SH-SY5Y (cell line): ENCODE data around the gene DIPK1B.

Experiments used
- GATA2 ChIP-seq: IDR thresholded peaks from 2 replicates; pipeline ENCODE4 v1.6.1; 2011; ENCODE audit warnings: mild to moderate bottlenecking, low read depth, low read length
- GATA3 ChIP-seq: IDR thresholded peaks from 2 replicates; pipeline ENCODE4 v1.6.1; 2011; ENCODE audit warnings: low read depth, mild to moderate bottlenecking, low read length, moderate library complexity

The DIPK1B gene

DNA sequence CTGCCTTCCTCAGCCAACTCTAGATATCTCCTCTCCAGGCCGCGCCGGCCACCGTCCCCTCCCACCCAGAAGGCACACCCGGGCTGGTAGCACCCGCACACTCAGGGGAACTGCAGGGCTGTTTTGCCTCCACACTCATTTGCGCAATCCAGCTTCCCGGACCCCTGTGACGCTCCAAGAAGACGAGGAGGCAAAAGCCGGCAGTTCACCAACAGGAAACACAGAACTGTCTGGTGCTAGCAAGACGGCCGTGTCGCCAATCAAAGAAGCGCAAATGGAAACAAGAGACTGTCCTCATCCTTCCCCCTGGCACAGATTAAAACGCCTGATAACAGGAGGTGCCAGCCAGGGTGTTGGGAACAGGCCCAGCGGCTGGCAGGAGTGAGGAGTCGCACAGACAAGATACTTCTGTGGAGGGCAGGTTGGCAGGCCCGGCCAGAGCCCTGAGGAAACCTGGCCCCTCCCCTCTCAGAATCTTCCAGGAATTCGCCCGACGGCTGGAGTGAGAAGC, 32.9 kb upstream of the DIPK1B start:
- no peak for TF ChIP-seq GATA3
- TF ChIP-seq GATA2, result peak; percentile 72

DNA sequence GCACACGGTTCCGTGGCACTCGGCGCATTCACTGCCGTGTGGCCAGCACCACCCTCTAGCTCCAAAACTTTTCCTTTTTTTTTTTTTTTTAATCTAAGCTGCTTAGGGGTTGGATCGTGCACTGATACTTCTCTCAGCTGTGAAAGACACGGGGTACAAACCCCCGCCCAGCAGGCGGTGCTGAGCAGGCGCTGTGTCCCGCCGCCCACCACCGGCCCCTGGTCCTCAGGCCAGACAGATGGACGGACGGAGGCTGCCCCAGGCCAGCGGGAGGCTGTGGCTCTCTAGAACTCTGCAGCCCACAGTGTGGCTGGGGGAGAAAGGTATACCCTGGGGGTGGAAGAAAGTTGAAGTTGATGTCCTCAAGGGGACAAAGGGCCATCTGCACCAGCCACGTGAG, 31.3 kb upstream of the DIPK1B start:
- TF ChIP-seq GATA2, result no peak
- TF ChIP-seq GATA3, result no peak

DNA sequence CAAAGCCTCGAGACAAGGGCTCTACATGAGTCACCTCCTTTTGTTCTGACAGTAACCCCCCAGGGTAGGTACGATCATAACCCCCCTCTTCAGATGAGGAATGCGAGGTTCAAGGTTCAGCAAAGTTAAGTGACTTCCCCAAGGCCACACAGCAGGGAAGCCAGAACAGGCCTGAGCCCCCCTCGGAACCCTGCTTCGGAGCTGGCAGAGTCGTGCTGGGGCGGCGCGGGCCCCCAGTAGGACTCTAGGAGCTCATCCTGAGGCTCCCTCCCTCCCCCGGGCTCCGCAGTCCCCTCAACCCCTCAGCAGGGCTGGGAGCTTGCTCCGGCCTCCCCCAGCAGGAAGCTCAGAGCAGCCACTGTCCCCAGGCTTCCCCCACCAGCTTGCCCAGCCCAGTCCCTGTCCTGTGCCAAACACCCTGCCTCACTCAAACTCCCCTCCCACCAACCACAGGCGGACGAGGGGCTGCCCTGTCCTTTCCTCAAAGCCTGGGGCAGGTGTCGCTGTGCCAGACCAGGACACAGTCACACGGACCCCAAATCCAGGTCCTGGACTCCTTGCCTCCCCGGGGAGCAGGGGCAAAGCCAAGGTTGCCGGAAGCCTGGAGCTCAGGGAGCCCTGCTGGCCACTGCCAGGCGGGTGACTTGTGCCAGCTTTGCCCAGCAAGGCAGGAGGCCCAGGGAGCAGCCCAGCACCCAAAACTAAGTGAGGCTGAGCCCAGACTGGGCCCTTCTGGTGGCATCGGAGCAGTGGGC, 30.2 kb upstream of the DIPK1B start:
- TF ChIP-seq GATA3 (no peak), GATA2 (no peak)

DNA sequence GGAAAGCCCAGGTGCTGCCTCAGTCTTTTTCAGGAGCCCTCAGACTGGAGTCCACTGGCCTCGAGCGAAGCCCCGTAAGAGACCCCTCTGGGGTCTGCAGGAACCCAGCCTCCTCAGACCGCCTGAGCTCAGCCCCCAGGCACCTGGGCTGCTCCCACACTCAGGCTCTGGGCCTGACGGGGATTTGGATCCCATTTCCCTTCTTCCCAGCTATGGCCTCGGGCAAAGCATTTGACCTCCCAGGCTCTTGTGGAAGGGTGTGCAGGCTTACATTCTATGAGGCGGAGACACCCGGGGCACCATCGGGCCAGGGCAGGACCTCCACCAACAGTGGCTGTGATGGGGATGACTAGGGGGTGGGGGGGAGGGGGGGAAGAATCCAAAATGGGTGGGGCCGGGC, 29.7 kb upstream of the DIPK1B start:
- TF ChIP-seq GATA3 (no peak), GATA2 (no peak)

DNA sequence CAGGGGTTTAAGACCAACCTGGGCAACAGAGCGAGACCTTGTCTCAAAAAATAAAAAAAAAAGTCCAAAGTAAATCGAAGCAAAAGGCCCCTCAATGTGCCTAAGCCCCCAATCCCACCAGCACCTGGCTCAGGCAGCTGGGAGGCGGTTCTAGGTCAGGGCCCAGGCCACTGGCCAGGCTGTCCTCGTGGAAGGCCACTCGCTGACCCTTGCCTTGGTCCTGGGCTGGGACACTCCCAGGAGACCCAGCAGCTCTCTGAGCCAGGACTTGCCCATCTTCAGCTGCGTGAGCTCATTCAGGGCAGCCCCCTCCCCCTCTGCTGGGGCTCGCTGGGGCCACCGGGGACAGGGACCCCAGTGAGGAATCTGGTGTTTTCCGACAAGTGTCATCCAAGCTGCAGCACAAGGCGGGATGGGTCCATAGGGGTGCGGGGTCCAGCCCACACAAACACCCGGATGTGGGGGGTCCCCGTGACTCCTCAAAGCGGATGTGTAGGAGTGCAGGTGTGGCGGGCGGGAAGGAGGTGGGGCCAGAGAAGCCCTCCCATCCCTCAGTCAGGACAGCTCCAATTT, 29.1 kb upstream of the DIPK1B start:
- TF ChIP-seq GATA2 (no peak), GATA3 (no peak)

DNA sequence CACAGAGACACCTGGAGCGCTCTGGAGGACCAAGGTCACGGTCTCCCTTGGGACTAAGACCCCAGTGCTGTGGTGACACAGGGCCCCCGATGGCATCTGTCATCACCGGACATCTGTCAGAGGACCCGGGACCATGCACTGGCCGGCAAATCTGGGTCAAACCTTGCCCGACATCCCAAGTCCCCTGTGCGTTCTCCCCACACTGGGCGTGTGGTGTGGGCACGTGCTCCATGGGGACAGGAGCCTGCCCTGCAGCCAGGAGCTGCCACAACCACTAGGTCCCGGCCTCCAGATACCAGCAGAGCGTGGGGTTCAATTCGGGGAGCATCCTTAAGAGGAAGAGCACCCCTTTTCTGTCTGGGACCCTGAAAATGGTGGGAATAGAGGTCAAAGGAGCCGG, 28.6 kb upstream of the DIPK1B start:
- TF ChIP-seq GATA2, result no peak
- no peak for TF ChIP-seq GATA3

DNA sequence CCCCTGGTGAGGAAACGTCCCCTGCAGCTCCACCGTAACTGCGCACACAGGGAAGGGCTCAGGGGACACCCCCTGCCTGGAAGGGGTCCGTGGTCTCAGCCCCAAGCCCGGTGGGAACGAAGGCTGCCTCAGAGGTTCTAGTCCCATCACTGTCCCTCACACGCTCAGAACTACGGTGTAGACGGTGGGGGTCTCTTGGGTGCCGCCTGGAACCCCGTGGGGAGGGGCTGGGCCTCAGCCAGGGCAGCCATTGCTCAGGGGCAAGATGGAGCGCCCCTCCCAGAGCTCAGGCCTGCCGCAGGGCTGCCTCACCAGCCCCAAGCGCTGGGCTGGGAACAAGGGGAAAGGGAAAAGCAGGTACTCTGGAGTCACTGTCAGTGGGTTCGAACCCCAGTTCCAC, 28.0 kb upstream of the DIPK1B start:
- TF ChIP-seq GATA2 (no peak), GATA3 (no peak)

DNA sequence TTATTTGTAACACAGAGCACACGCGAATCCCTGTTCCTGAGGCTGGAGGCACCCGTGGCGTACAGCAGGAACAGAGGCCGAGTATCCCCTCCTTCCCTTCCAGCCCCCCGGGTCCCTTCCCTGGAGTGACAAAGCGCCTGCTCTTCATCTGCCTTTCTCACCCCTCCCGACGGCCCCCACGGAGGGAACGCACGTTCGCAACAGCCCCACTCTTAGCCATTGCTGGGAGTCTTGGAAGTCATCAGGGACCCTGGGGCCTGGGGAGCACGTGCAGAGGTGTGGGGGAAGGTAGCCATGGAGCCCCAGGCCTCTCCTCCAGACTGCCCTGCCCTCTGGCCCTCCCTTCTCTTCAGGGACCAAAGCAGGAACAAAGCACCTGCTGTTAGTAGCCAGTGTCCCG, 27.6 kb upstream of the DIPK1B start:
- no peak for TF ChIP-seq GATA3
- TF ChIP-seq GATA2, result no peak

DNA sequence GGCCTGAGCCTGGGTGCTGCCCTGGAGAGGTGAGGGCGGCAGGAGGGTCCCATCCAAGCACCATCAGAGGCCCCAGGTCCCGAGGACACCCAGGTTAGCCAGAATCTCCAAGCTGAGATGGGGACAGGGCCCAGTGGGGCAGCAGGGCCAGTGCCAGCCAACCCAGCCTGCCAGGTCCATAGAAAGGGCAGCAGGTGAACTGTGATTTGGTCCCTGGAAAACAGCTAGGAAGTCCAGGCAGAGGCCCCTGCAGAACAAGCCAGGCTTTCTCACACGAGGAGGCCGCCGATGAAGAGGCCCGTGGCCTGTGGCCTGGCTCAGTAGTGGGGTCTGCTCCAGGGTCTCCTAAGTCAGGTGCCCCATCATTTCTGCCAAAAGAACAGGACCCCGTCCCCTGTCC, 27.2 kb upstream of the DIPK1B start:
- TF ChIP-seq GATA3, result no peak
- TF ChIP-seq GATA2, result no peak

DNA sequence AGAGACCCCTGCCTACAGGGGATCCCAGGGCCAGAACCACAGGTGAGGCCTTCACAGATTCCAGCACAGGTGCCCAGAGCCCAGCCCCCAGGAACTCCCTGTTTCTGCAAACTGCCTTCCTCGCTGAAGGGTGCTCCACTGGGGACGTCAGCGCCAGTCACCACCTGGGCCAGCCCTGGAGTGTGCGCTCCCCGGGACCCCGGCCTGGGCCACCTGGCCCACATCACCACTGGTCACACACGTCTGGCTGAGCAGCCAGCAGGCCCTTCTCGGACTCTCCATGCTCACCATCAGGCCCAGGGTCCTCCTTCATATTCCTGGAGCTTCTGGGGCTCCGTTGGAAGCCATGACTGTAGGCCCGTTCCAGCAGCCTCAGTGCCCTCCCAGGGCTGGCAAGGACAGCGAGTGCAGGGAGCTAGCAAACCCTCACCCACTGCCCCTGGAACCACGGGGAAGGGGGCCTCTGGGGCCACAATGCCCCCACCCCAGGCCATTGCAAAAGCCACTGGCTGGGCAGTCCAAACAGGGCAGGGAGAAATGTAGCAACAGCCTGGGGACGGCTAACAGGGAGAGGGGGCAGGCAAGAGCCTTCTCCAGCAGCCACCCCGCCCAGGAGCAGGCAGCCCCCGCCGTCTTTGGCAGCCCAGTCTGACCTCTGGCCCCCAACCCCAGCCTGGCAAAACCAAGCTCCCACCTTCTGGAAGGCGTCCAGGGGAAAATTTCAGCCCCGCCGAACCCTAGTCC, 26.4 kb upstream of the DIPK1B start:
- TF ChIP-seq GATA3, result no peak
- TF ChIP-seq GATA2, result no peak

DNA sequence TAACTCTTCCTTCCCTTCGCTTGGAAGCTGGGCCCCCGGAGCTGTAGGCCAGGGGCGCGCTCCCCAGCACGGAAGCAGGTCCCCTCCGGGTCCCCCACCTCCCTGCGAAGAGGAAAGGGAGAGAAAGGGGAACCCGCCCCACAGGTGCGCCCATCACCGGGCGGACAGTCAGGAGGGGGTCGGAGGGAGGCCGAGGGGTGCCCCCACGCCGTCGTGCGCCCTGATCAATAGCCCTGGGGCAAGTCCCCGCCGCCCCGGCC, 25.9 kb upstream of the DIPK1B start:
- TF ChIP-seq GATA3, result no peak
- TF ChIP-seq GATA2, result no peak

DNA sequence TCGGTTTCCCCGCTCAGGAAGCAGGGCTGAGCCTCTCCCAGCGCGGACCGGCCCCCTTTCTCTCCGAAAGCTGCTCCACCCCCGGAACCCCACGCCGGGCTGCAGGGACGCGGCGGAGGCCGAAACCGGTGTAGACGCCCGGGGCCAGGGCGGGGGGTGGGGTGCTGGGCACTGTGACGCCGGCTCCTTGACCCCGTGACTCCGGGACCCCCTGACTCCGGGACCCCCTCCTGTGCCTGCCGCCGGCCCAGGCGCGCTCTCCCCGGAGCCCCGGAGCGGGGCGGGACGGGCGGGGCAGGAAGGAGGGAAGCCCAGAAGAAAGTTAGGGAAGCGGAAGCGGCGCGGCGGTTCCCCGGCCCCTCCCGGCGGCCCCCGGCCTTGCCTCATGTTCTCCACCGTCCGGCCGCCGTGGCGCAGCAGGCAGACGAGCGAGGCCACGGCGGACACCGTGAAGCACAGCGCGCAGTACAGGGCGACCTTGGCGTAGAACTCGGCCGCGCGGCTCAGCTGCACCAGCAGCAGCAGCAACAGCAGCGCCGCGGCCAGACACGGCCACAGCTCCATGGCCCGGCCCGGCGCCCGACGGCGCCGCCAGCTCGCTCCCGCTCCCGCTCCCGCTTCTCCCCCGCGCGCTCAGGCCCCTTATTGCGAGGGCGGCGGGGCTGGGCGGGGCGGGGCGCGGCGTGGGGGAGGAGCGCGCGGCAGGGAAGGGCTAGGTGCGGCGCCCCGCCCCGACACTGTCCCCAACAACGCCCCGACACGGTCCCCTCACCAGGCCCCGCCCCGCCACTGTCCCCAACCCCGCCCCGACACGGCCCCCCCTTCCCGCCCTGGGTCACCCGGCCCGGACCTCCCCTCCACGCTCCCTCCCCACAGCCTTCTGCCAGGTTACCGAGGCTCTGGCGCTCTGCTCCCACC, 25.3 kb upstream of the DIPK1B start, which contains the start of gene AGPAT2:
AGPAT2 (minus strand) TSS at position 664 of the 918 bp plus-strand sequence; CDS start at position 564, 100 bp downstream.
- no peak for TF ChIP-seq GATA3
- no peak for TF ChIP-seq GATA2

DNA sequence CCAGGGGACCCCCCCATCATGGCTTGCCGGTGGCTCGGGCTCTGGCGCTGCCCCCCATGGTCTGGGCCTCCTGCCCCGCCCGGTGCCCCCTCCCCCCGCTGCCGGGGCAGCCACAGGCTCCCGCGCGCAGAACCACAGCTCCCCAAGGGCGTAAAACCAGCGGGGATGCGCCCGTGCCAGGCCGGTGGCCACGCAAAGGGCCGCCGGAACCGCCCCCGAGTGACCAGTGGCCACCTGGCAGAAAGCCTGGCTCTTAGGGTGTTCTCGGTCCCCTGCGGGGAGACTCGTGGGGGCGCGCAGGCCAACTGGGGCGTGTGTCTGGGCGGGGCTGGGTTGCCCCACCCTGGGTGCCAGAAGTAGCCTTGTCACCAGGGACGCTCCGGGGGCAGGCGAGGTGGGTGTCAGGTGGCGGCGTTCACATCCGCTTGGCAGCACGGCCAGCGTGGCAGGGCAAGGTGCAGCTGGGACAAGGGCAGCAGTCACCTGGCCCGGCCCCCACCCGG, 24.6 kb upstream of the DIPK1B start:
- no peak for TF ChIP-seq GATA3
- no peak for TF ChIP-seq GATA2

DNA sequence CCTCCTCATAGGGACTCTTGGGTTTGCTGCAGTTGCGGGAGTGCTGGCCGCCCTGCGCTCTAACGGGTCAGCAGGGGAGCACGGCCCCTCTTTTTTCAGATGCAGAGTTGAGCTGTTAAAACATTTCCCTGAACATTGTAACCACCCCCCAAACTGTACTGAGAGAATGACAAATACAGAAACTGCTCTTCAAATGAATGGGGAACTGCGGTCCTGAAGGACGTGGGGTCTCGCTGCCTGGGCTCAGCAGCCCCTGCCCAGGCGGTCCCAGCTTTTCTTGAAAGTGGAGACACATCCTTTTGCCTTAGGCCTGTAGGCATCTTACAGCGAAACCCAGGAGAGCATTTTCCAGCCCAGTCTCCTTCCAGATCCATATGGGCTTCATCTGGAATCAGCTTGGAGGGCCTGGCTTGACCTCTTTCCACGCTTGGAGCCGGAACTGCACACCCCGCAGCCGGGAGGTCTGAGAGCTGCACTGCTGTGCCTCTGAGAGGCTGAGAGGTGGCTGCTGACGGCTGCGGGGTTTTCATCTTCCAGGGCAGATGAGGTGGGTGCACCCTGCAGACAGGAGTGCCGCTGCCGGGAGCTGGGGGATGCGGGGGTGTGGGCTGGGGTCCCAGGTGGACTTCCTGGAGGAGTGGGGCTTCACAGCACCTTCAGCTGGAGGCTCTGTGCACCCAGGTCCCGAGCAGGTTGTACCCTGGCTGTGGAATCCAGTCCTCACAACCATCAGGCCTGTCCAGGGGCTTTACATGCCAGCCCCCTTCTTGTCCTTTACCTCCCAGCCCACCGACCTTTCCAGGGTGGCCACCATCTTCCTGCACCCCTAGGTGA, 23.9 kb upstream of the DIPK1B start:
- no peak for TF ChIP-seq GATA2
- TF ChIP-seq GATA3, result no peak
